Measurements from ENCODE around the gene METTL17. TPM values are rescaled to one million over a fixed set of nuclear protein-coding genes. Genes with fewer than 3 reads are reported as not detected.

The METTL17 gene
- polyA plus RNA-seq, 1 donor (not counting 4 experiments of a cell fraction or from before 2014, with no cell fraction given), result 61.9 TPM

GRCh38 chr14:21033133-21033698, 43.4 kb downstream of the METTL17 start:
- Histone ChIP-seq H3K9me1 (ENCODE audit: control insufficient read depth, extremely low read depth, insufficient read depth, low read length) (no peaks in the 10 kb centered on the region), H3K9ac (ENCODE audit: control insufficient read depth, extremely low read depth, insufficient read depth, low read length) (no peak overlapping the region), H3K4me2 (ENCODE audit: control insufficient read depth, extremely low read depth, insufficient read depth, low read depth, low read length) (no peak overlapping the region), H3K27ac (ENCODE audit: control insufficient read depth, insufficient read depth, low read length) (no peak overlapping the region), H3K36me3 (ENCODE audit: control insufficient read depth in 2 of 2, extremely low read depth in 1 of 2, insufficient read depth in 2 of 2, low read length in 2 of 2) (no peaks in the 10 kb centered on the region), H3K9me3 (ENCODE audit: control insufficient read depth, low read depth, low read length) (no peaks in the 10 kb centered on the region), H4K20me1 (ENCODE audit: control insufficient read depth, extremely low read depth, insufficient read depth, low read length) (no peaks in the 10 kb centered on the region), H2AFZ (ENCODE audit: control insufficient read depth, low read length) (no peak overlapping the region), H3K79me2 (ENCODE audit: control insufficient read depth, insufficient read depth, low read length) (no peaks in the 10 kb centered on the region), H3K27me3 (ENCODE audit: control insufficient read depth, extremely low read depth, insufficient read depth, low read length) (peaks cover 3% of the 10 kb centered on the region), H3K4me3 (ENCODE audit: control insufficient read depth in 2 of 3, extremely low read depth in 1 of 3, insufficient read depth in 2 of 3, low read depth in 1 of 3, low read length in 3 of 3) (no peak overlapping the region), H3K4me1 (ENCODE audit: control insufficient read depth, extremely low read depth, insufficient read depth, low read length) (no peaks in the 10 kb centered on the region)
- DNase-seq (ENCODE audit: low read depth, low spot score), result no peak
- FAIRE-seq, result no peak
- TF ChIP-seq CTCF (optimal IDR thresholded peaks at IDR 0.05 in 1 of 3, IDR thresholded peaks at IDR 0.05 in 1 of 3, conservative IDR thresholded peaks at IDR 0.05 in 1 of 3; ENCODE audit: extremely low read depth in 1 of 3, insufficient read depth in 2 of 3, low read length in 3 of 3) (no peak), EZH2 (IDR thresholded peaks at IDR 0.05; ENCODE audit: low read length) (no peak)
- dilution Hi-C loops (cut with MboI; ENCODE audit: extremely low pct_ligation_motif_present, low sequenced_read_pairs), result no loop called here

GRCh38 chr14:21034707-21035106, 44.9 kb downstream of the METTL17 start, which contains the start of gene RNASE13:
Gene RNASE13 (minus strand): TSS chr14:21034807. CDS start chr14:21034288, 519 bp downstream.
- no peaks in the 10 kb centered on the region for H3K9me1 ChIP-seq (ENCODE audit: control insufficient read depth, extremely low read depth, insufficient read depth, low read length)
- H3K4me3 ChIP-seq (ENCODE audit: control insufficient read depth in 2 of 3, extremely low read depth in 1 of 3, insufficient read depth in 2 of 3, low read depth in 1 of 3, low read length in 3 of 3), result no peak within 1 kb of the TSS
- no peaks in the 10 kb centered on the region for H4K20me1 ChIP-seq (ENCODE audit: control insufficient read depth, extremely low read depth, insufficient read depth, low read length)
- no peak within 1 kb of the TSS for H3K9ac ChIP-seq (ENCODE audit: control insufficient read depth, extremely low read depth, insufficient read depth, low read length)
- DNase-seq (ENCODE audit: low read depth, low spot score), result no peak
- dilution Hi-C loops (cut with MboI; ENCODE audit: extremely low pct_ligation_motif_present, low sequenced_read_pairs), result no loop called here
- H2AFZ ChIP-seq (ENCODE audit: control insufficient read depth, low read length), result no peak within 1 kb of the TSS
- peaks cover 12% of the 10 kb centered on the region for H3K4me1 ChIP-seq (ENCODE audit: control insufficient read depth, extremely low read depth, insufficient read depth, low read length)
- no peak for FAIRE-seq
- no peak within 1 kb of the TSS for H3K4me2 ChIP-seq (ENCODE audit: control insufficient read depth, extremely low read depth, insufficient read depth, low read depth, low read length)
- TF ChIP-seq CTCF (optimal IDR thresholded peaks at IDR 0.05 in 1 of 3, IDR thresholded peaks at IDR 0.05 in 1 of 3, conservative IDR thresholded peaks at IDR 0.05 in 1 of 3; ENCODE audit: extremely low read depth in 1 of 3, insufficient read depth in 2 of 3, low read length in 3 of 3), result no peak
- no peak for TF ChIP-seq EZH2 (IDR thresholded peaks at IDR 0.05; ENCODE audit: low read length)
- no peaks in the 10 kb centered on the region for H3K79me2 ChIP-seq (ENCODE audit: control insufficient read depth, insufficient read depth, low read length)
- H3K9me3 ChIP-seq (ENCODE audit: control insufficient read depth, low read depth, low read length), result no peaks in the 10 kb centered on the region
- H3K27me3 ChIP-seq (ENCODE audit: control insufficient read depth, extremely low read depth, insufficient read depth, low read length), result peaks cover 3% of the 10 kb centered on the region
- H3K27ac ChIP-seq (ENCODE audit: control insufficient read depth, insufficient read depth, low read length), result no peak within 1 kb of the TSS
- H3K36me3 ChIP-seq (ENCODE audit: control insufficient read depth in 2 of 2, extremely low read depth in 1 of 2, insufficient read depth in 2 of 2, low read length in 2 of 2), result no peaks in the 10 kb centered on the region

Data from keratinocyte (primary cell).